ENCODE measurements around the gene LPP.

Gene LPP

GRCh38 chr3:188832961-188833721, 679.2 kb downstream of the LPP start:
- Histone ChIP-seq H3K9ac (ENCODE audit: low read depth, low read length) (no peak overlapping the region), H3K9me3 (ENCODE audit: control insufficient read depth, insufficient read depth, low read length) (no peaks in the 10 kb centered on the region), H3K36me3 (ENCODE audit: insufficient read depth, low read length) (no peaks in the 10 kb centered on the region), H3K4me1 (ENCODE audit: insufficient read depth, low read length) (no peaks in the 10 kb centered on the region)

GRCh38 chr3:188834349-188834748, 680.4 kb downstream of the LPP start:
- Histone ChIP-seq H3K9me3 (ENCODE audit: control insufficient read depth, insufficient read depth, low read length) (no peaks in the 10 kb centered on the region), H3K4me1 (ENCODE audit: insufficient read depth, low read length) (no peaks in the 10 kb centered on the region), H3K9ac (ENCODE audit: low read depth, low read length) (no peak overlapping the region), H3K36me3 (ENCODE audit: insufficient read depth, low read length) (no peaks in the 10 kb centered on the region)

- H3K9ac ChIP-seq (ENCODE audit: low read depth, low read length): no peak overlapping the region
- no peaks in the 10 kb centered on the region for H3K4me1 ChIP-seq (ENCODE audit: insufficient read depth, low read length)
- no peaks in the 10 kb centered on the region for H3K9me3 ChIP-seq (ENCODE audit: control insufficient read depth, insufficient read depth, low read length)
- no peaks in the 10 kb centered on the region for H3K36me3 ChIP-seq (ENCODE audit: insufficient read depth, low read length)
Measured at GRCh38 chr3:188839187-188839695, 685.3 kb downstream of the LPP start.

- no peaks in the 10 kb centered on the region for H3K36me3 ChIP-seq (ENCODE audit: insufficient read depth, low read length)
- H3K9ac ChIP-seq (ENCODE audit: low read depth, low read length): no peak overlapping the region
- H3K9me3 ChIP-seq (ENCODE audit: control insufficient read depth, insufficient read depth, low read length): no peaks in the 10 kb centered on the region
- no peaks in the 10 kb centered on the region for H3K4me1 ChIP-seq (ENCODE audit: insufficient read depth, low read length)
Measured at GRCh38 chr3:188840290-188840689, 686.3 kb downstream of the LPP start.

GRCh38 chr3:188841906-188842305, 687.9 kb downstream of the LPP start:
- no peaks in the 10 kb centered on the region for H3K36me3 ChIP-seq (ENCODE audit: insufficient read depth, low read length)
- no peak overlapping the region for H3K9ac ChIP-seq (ENCODE audit: low read depth, low read length)
- H3K9me3 ChIP-seq (ENCODE audit: control insufficient read depth, insufficient read depth, low read length): no peaks in the 10 kb centered on the region
- H3K4me1 ChIP-seq (ENCODE audit: insufficient read depth, low read length): no peaks in the 10 kb centered on the region

- no peaks in the 10 kb centered on the region for H3K36me3 ChIP-seq (ENCODE audit: insufficient read depth, low read length)
- H3K4me1 ChIP-seq (ENCODE audit: insufficient read depth, low read length): no peaks in the 10 kb centered on the region
- no peaks in the 10 kb centered on the region for H3K9me3 ChIP-seq (ENCODE audit: control insufficient read depth, insufficient read depth, low read length)
- no peak overlapping the region for H3K9ac ChIP-seq (ENCODE audit: low read depth, low read length)
Measured at GRCh38 chr3:188842639-188843038, 688.7 kb downstream of the LPP start.

- H3K9me3 ChIP-seq (ENCODE audit: control insufficient read depth, insufficient read depth, low read length): no peaks in the 10 kb centered on the region
- no peaks in the 10 kb centered on the region for H3K36me3 ChIP-seq (ENCODE audit: insufficient read depth, low read length)
- H3K4me1 ChIP-seq (ENCODE audit: insufficient read depth, low read length): no peaks in the 10 kb centered on the region
- H3K9ac ChIP-seq (ENCODE audit: low read depth, low read length): no peak overlapping the region
Measured at GRCh38 chr3:188844096-188844495, 690.1 kb downstream of the LPP start.

GRCh38 chr3:188845514-188845913, 691.6 kb downstream of the LPP start:
- H3K9ac ChIP-seq (ENCODE audit: low read depth, low read length): no peak overlapping the region
- no peaks in the 10 kb centered on the region for H3K4me1 ChIP-seq (ENCODE audit: insufficient read depth, low read length)
- H3K9me3 ChIP-seq (ENCODE audit: control insufficient read depth, insufficient read depth, low read length): no peaks in the 10 kb centered on the region
- H3K36me3 ChIP-seq (ENCODE audit: insufficient read depth, low read length): no peaks in the 10 kb centered on the region

- H3K9me3 ChIP-seq (ENCODE audit: control insufficient read depth, insufficient read depth, low read length): no peaks in the 10 kb centered on the region
- H3K9ac ChIP-seq (ENCODE audit: low read depth, low read length): no peak overlapping the region
- H3K4me1 ChIP-seq (ENCODE audit: insufficient read depth, low read length): no peaks in the 10 kb centered on the region
- no peaks in the 10 kb centered on the region for H3K36me3 ChIP-seq (ENCODE audit: insufficient read depth, low read length)
Measured at GRCh38 chr3:188848947-188849346, 695.0 kb downstream of the LPP start.

- no peaks in the 10 kb centered on the region for H3K36me3 ChIP-seq (ENCODE audit: insufficient read depth, low read length)
- no peak overlapping the region for H3K9ac ChIP-seq (ENCODE audit: low read depth, low read length)
- H3K4me1 ChIP-seq (ENCODE audit: insufficient read depth, low read length): no peaks in the 10 kb centered on the region
- no peaks in the 10 kb centered on the region for H3K9me3 ChIP-seq (ENCODE audit: control insufficient read depth, insufficient read depth, low read length)
Measured at GRCh38 chr3:188853856-188854771, 700.2 kb downstream of the LPP start.

- Histone ChIP-seq H3K36me3 (ENCODE audit: insufficient read depth, low read length) (no peaks in the 10 kb centered on the region), H3K4me1 (ENCODE audit: insufficient read depth, low read length) (no peaks in the 10 kb centered on the region), H3K9ac (ENCODE audit: low read depth, low read length) (no peak overlapping the region), H3K9me3 (ENCODE audit: control insufficient read depth, insufficient read depth, low read length) (no peaks in the 10 kb centered on the region)
Measured at GRCh38 chr3:188854772-188855149, 700.8 kb downstream of the LPP start.

GRCh38 chr3:188855675-188856074, 701.7 kb downstream of the LPP start:
- no peaks in the 10 kb centered on the region for H3K9me3 ChIP-seq (ENCODE audit: control insufficient read depth, insufficient read depth, low read length)
- no peaks in the 10 kb centered on the region for H3K4me1 ChIP-seq (ENCODE audit: insufficient read depth, low read length)
- H3K9ac ChIP-seq (ENCODE audit: low read depth, low read length): no peak overlapping the region
- H3K36me3 ChIP-seq (ENCODE audit: insufficient read depth, low read length): no peaks in the 10 kb centered on the region

- Histone ChIP-seq H3K9me3 (ENCODE audit: control insufficient read depth, insufficient read depth, low read length) (no peaks in the 10 kb centered on the region), H3K36me3 (ENCODE audit: insufficient read depth, low read length) (no peaks in the 10 kb centered on the region), H3K9ac (ENCODE audit: low read depth, low read length) (no peak overlapping the region), H3K4me1 (ENCODE audit: insufficient read depth, low read length) (no peaks in the 10 kb centered on the region)
Measured at GRCh38 chr3:188860147-188860546, 706.2 kb downstream of the LPP start.

- no peak overlapping the region for H3K9ac ChIP-seq (ENCODE audit: low read depth, low read length)
- H3K36me3 ChIP-seq (ENCODE audit: insufficient read depth, low read length): peaks cover 4% of the 10 kb centered on the region; the same call in 1 of the 2 replicates
- no peaks in the 10 kb centered on the region for H3K9me3 ChIP-seq (ENCODE audit: control insufficient read depth, insufficient read depth, low read length)
- no peaks in the 10 kb centered on the region for H3K4me1 ChIP-seq (ENCODE audit: insufficient read depth, low read length)
Measured at GRCh38 chr3:188861842-188862744, 708.1 kb downstream of the LPP start.
